Astrocyte (in vitro differentiated cells and primary cell): ENCODE results near the gene PXMP4. TPM values are rescaled to one million over a fixed set of nuclear protein-coding genes. Genes with fewer than 3 reads are reported as not detected.

Experiments
- DNase-seq: peaks from one replicate; pipeline ENCODE4 v3.0.0-alpha.2; 2010; ENCODE audit warnings: low read depth
- FAIRE-seq: peaks from 2 replicates; lab custom pipeline; 2011; peaks lifted over from hg19 to GRCh38; lab: Jason Lieb, UNC
- H2AFZ ChIP-seq: 2 replicates; pipeline ENCODE4 v1.6.0; 2012; ENCODE audit warnings: low read depth, low read length, inconsistent platforms
- H3K27ac ChIP-seq: 2 replicates; pipeline ENCODE4 v1.5.1; 2011; ENCODE audit warnings: low read depth, low read length, inconsistent platforms
- H3K27me3 ChIP-seq: 2 replicates; pipeline ENCODE4 v1.6.0; 2011; ENCODE audit warnings: low read length, inconsistent platforms; ENCODE audit not compliant: insufficient read depth
- H3K36me3 ChIP-seq: 2 replicates; pipeline ENCODE4 v1.5.1; 2011; ENCODE audit warnings: low read length, inconsistent platforms; ENCODE audit not compliant: insufficient read depth
- H3K4me1 ChIP-seq: 2 replicates; pipeline ENCODE4 v1.5.1; 2011; ENCODE audit warnings: low read length, inconsistent platforms; ENCODE audit not compliant: insufficient read depth
- H3K4me2 ChIP-seq: 2 replicates; pipeline ENCODE4 v1.6.0; 2012; ENCODE audit warnings: low read length, inconsistent platforms
- H3K4me3 ChIP-seq: 2 replicates; pipeline ENCODE4 v1.5.1; 2011; ENCODE audit warnings: low read depth, mild to moderate bottlenecking, low read length, inconsistent platforms; ENCODE audit not compliant: insufficient read depth
- H3K79me2 ChIP-seq: 2 replicates; pipeline ENCODE4 v1.6.0; 2012; ENCODE audit warnings: mild to moderate bottlenecking, low read length, inconsistent platforms; ENCODE audit not compliant: insufficient read depth
- H3K9ac ChIP-seq: 2 replicates; pipeline ENCODE4 v1.6.0; 2012; ENCODE audit warnings: mild to moderate bottlenecking, low read length, inconsistent platforms
- H3K9me3 ChIP-seq: 2 replicates; pipeline ENCODE4 v1.5.1; 2012; ENCODE audit warnings: low read depth, mild to moderate bottlenecking, low read length, inconsistent platforms; ENCODE audit not compliant: insufficient read depth
- H4K20me1 ChIP-seq: 2 replicates; pipeline ENCODE4 v1.6.0; 2012; ENCODE audit warnings: low read length, inconsistent platforms; ENCODE audit not compliant: insufficient read depth
- H3K27ac Mint-ChIP-seq: one replicate; pipeline ENCODE4 v1.8.0; 2021; ENCODE audit warnings: mild to moderate bottlenecking, mixed read lengths; ENCODE audit not compliant: unreplicated experiment
- H3K27me3 Mint-ChIP-seq: one replicate; pipeline ENCODE4 v1.8.0; 2021; ENCODE audit warnings: low read depth, mixed read lengths; ENCODE audit not compliant: unreplicated experiment
- H3K36me3 Mint-ChIP-seq: one replicate; pipeline ENCODE4 v1.8.0; 2021; ENCODE audit warnings: low read depth, mixed read lengths; ENCODE audit not compliant: unreplicated experiment
- H3K4me1 Mint-ChIP-seq: one replicate; pipeline ENCODE4 v1.8.0; 2021; ENCODE audit warnings: low read depth, mixed read lengths; ENCODE audit not compliant: unreplicated experiment
- H3K4me3 Mint-ChIP-seq: one replicate; pipeline ENCODE4 v1.8.0; 2021; ENCODE audit warnings: mild to moderate bottlenecking, moderate library complexity, mixed read lengths; ENCODE audit not compliant: unreplicated experiment
- H3K9me3 Mint-ChIP-seq: one replicate; pipeline ENCODE4 v1.8.0; 2021; ENCODE audit warnings: mild to moderate bottlenecking, mixed read lengths; ENCODE audit not compliant: unreplicated experiment
- EZH2 ChIP-seq: IDR thresholded peaks from 2 replicates; pipeline ENCODE4 v1.6.1; 2012; ENCODE audit warnings: mild to moderate bottlenecking, low read length, inconsistent platforms; ENCODE audit not compliant: insufficient read depth
- total RNA-seq: library from RNA; stranded (reverse); gene quantifications from 2 replicates; pipeline ENCODE4 v1.2.1, GENCODE V29; 2021
- TF ChIP-seq, protein P1 (sequence below): IDR thresholded peaks from 2 replicates; pipeline ENCODE4 v1.5.1; 2011; ENCODE audit warnings: low read depth, mild to moderate bottlenecking, inconsistent platforms, low read length, moderate library complexity; ENCODE audit not compliant: insufficient read depth

The PXMP4 gene
- total RNA-seq, 1 donor from 2014 or later: 1.1 TPM

DNA sequence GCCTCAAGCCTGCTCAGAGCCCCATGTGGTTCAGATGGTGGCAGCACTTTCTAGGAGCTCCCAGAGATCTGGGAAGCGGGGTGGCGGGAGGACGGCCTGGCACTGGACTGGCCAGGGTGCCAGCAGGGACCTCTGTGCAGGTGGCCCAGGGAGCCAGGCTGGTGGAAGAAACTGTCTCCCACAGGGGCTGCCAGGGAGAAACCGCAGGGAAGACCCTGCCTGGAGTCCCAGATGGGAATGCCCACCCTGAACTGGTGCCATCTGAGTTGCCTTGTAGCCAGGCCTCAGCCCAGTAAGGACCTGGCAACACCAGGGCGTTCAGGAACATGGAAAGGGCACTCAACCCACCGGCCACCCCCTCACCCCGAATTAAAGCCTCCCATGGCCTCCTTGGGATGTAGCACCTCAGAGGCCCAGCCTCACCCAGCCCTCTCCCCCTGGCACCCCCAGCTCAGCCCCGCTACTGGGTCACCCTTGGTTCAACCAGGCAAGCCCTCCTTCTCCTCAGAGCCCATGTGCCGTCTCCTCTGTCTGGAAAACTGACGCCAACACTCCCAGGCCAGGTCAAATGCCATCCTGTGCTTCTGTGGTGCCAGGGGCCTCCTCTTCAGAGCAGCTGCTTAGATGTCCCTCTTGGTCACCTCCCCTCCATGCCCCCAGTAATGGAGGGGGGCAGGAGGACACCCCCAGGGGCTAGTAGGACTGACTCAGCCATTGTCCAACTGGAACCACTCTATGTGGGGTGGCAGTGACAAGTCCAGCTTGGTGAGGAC lies 63.9 kb downstream of the PXMP4 start:
- no peak overlapping the region for H3K4me3 ChIP-seq
- no peak for TF ChIP-seq EZH2
- TF ChIP-seq, protein P1, sequence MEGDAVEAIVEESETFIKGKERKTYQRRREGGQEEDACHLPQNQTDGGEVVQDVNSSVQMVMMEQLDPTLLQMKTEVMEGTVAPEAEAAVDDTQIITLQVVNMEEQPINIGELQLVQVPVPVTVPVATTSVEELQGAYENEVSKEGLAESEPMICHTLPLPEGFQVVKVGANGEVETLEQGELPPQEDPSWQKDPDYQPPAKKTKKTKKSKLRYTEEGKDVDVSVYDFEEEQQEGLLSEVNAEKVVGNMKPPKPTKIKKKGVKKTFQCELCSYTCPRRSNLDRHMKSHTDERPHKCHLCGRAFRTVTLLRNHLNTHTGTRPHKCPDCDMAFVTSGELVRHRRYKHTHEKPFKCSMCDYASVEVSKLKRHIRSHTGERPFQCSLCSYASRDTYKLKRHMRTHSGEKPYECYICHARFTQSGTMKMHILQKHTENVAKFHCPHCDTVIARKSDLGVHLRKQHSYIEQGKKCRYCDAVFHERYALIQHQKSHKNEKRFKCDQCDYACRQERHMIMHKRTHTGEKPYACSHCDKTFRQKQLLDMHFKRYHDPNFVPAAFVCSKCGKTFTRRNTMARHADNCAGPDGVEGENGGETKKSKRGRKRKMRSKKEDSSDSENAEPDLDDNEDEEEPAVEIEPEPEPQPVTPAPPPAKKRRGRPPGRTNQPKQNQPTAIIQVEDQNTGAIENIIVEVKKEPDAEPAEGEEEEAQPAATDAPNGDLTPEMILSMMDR: no peak
- H3K79me2 ChIP-seq: no peaks in the 10 kb centered on the region
- no peaks in the 10 kb centered on the region for H3K36me3 Mint-ChIP-seq
- peaks cover 3% of the 10 kb centered on the region for H4K20me1 ChIP-seq
- H3K27ac ChIP-seq: no peak overlapping the region
- no peak overlapping the region for H2AFZ ChIP-seq
- H3K4me2 ChIP-seq: no peak overlapping the region
- no peak overlapping the region for H3K4me3 Mint-ChIP-seq
- no peaks in the 10 kb centered on the region for H3K4me1 ChIP-seq
- peaks cover 3% of the 10 kb centered on the region for H3K27me3 Mint-ChIP-seq
- peaks cover 2% of the 10 kb centered on the region for H3K4me1 Mint-ChIP-seq
- no peak overlapping the region for H3K27ac Mint-ChIP-seq
- peaks cover 2% of the 10 kb centered on the region for H3K27me3 ChIP-seq
- no peaks in the 10 kb centered on the region for H3K9me3 Mint-ChIP-seq
- no peaks in the 10 kb centered on the region for H3K36me3 ChIP-seq
- H3K9ac ChIP-seq: no peak overlapping the region
- H3K9me3 ChIP-seq: no peaks in the 10 kb centered on the region
- DNase-seq (no peak), FAIRE-seq (no peak)

DNA sequence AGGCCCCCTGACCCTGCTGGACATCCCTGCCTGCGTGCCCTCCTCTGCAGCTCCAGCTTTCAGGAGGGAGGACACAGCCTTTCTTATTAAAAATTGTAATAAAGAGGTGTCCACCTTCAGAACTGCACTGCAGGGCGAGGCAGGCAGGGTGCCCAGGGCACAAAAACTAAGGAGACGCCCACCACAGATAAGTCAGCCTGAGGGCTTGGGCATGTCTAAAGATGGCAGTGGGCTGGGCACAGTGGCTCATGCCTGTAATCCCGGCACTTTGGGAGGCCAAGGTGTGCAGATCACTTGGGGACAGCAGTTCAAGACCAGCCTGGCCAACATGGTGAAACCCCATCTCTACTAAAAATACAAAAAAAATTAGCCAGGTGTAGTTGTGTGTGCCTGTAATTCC lies 64.9 kb downstream of the PXMP4 start:
- FAIRE-seq: no peak
- Histone ChIP-seq H3K36me3 (no peaks in the 10 kb centered on the region), H4K20me1 (peaks cover 6% of the 10 kb centered on the region), H3K4me2 (no peak overlapping the region), H2AFZ (no peak overlapping the region), H3K9me3 (no peaks in the 10 kb centered on the region), H3K4me1 (no peaks in the 10 kb centered on the region), H3K27ac (no peak overlapping the region), H3K9ac (no peak overlapping the region), H3K27me3 (peaks cover 2% of the 10 kb centered on the region), H3K4me3 (no peak overlapping the region), H3K79me2 (no peaks in the 10 kb centered on the region)
- Mint-ChIP-seq H3K4me3 (no peak overlapping the region), H3K4me1 (peaks cover 2% of the 10 kb centered on the region), H3K36me3 (no peaks in the 10 kb centered on the region), H3K9me3 (no peaks in the 10 kb centered on the region), H3K27ac (no peak overlapping the region), H3K27me3 (peaks cover 3% of the 10 kb centered on the region)
- DNase-seq: no peak
- TF ChIP-seq, protein P1: no peak
- TF ChIP-seq EZH2: no peak

DNA sequence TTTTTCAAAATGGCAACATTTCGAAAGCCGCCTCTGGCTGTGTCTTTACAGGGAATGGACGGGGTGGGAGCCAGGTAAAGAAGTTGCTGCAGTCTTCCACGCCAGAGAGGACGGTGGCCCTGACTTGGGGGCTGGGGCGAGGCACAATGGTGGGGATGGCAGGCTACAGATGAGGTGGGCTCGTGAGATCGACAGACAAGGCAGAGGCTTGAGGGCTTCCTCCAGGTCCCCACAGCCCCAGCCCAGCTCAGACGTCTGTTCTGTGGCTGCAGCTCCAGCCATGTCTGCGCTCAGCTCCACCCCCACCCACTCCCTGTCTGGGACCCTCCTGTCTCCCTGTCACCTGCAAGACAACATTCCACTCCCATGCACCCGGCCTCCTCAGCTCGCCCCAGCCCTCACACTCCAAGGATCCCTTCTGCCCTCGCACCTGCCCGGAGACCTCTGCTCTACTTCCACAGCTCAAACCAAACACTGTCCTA lies 65.4 kb downstream of the PXMP4 start:
- Histone ChIP-seq H4K20me1 (peaks cover 10% of the 10 kb centered on the region), H3K4me2 (no peak overlapping the region), H3K9ac (no peak overlapping the region), H2AFZ (no peak overlapping the region), H3K79me2 (no peaks in the 10 kb centered on the region), H3K36me3 (no peaks in the 10 kb centered on the region), H3K4me3 (no peak overlapping the region), H3K9me3 (no peaks in the 10 kb centered on the region), H3K27ac (no peak overlapping the region), H3K4me1 (no peaks in the 10 kb centered on the region), H3K27me3 (peaks cover 2% of the 10 kb centered on the region)
- H3K9me3 Mint-ChIP-seq: no peaks in the 10 kb centered on the region
- H3K4me1 Mint-ChIP-seq: peaks cover 2% of the 10 kb centered on the region
- no peak overlapping the region for H3K4me3 Mint-ChIP-seq
- no peaks in the 10 kb centered on the region for H3K36me3 Mint-ChIP-seq
- DNase-seq (no peak), FAIRE-seq (no peak)
- peaks cover 3% of the 10 kb centered on the region for H3K27me3 Mint-ChIP-seq
- no peak overlapping the region for H3K27ac Mint-ChIP-seq
- TF ChIP-seq, protein P1: no peak
- TF ChIP-seq EZH2: no peak
